ENCODE data around the gene FUT8. TPM values are rescaled to one million over a fixed set of nuclear protein-coding genes. Genes with fewer than 3 reads are reported as not detected.

FUT8 gene
- total RNA-seq, 6 experiments from 2014 or later: 59.5 to 70.4 (median 63.8) TPM

DNA sequence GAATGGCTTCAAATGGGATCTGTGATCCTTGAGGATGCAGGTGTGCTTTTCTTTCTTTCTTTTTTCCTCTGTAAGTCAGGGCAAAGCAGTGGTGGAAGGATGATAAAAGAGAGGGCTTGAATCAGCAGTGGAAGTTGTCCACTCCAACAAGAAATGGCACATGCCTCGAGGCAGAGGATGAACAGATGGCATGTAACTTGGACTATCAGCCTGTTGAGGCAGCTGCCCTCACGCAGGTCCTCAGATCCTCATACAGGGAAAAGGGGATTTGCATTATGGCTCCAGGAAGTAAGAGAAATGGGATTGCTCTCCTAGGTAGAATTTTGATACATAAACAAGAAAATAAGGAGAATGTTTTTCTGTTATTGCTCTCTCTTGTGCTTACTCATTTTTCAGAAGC, 368.0 kb downstream of the FUT8 start:
- H3K36me3 Mint-ChIP-seq (ENCODE audit: low read depth): no peaks in the 10 kb centered on the region
- no peak overlapping the region for H3K4me3 Mint-ChIP-seq
- peaks cover 18% of the 10 kb centered on the region for H3K27me3 Mint-ChIP-seq (ENCODE audit: insufficient read depth)
- H3K27ac Mint-ChIP-seq: no peak overlapping the region
- TF ChIP-seq, protein P1, sequence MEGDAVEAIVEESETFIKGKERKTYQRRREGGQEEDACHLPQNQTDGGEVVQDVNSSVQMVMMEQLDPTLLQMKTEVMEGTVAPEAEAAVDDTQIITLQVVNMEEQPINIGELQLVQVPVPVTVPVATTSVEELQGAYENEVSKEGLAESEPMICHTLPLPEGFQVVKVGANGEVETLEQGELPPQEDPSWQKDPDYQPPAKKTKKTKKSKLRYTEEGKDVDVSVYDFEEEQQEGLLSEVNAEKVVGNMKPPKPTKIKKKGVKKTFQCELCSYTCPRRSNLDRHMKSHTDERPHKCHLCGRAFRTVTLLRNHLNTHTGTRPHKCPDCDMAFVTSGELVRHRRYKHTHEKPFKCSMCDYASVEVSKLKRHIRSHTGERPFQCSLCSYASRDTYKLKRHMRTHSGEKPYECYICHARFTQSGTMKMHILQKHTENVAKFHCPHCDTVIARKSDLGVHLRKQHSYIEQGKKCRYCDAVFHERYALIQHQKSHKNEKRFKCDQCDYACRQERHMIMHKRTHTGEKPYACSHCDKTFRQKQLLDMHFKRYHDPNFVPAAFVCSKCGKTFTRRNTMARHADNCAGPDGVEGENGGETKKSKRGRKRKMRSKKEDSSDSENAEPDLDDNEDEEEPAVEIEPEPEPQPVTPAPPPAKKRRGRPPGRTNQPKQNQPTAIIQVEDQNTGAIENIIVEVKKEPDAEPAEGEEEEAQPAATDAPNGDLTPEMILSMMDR (IDR thresholded peaks at IDR 0.05): no peak
- peaks cover 4% of the 10 kb centered on the region; the same call in 1 of the 2 replicates for H3K4me1 Mint-ChIP-seq (ENCODE audit: low read depth)
- H3K9me3 Mint-ChIP-seq: no peaks in the 10 kb centered on the region
- no peak for DNase-seq

DNA sequence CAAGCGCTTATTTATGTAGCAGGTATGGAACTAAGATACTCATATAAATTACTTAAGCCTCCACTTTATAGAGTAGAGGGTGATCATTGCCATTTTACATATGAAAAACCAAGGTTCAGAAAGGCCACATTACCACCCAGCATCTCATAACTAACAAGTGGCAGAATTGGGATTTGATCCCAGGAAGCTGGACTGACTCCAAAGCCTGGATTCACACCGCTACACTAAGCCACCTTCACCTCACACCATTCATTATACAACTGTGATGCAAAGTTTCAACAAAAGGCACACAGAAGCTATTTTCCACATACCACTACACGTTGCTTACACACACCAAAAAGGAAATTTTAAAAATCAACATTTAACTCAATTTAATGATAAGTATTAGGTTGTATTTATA, 370.6 kb downstream of the FUT8 start:
- H3K27ac Mint-ChIP-seq: no peak overlapping the region
- TF ChIP-seq, protein P1 (IDR thresholded peaks at IDR 0.05): no peak
- no peaks in the 10 kb centered on the region for H3K36me3 Mint-ChIP-seq (ENCODE audit: low read depth)
- H3K4me1 Mint-ChIP-seq (ENCODE audit: low read depth): peaks cover 4% of the 10 kb centered on the region; the same call in 1 of the 2 replicates
- no peak overlapping the region for H3K4me3 Mint-ChIP-seq
- DNase-seq: no peak
- H3K27me3 Mint-ChIP-seq (ENCODE audit: insufficient read depth): peaks cover 14% of the 10 kb centered on the region
- H3K9me3 Mint-ChIP-seq: no peaks in the 10 kb centered on the region

DNA sequence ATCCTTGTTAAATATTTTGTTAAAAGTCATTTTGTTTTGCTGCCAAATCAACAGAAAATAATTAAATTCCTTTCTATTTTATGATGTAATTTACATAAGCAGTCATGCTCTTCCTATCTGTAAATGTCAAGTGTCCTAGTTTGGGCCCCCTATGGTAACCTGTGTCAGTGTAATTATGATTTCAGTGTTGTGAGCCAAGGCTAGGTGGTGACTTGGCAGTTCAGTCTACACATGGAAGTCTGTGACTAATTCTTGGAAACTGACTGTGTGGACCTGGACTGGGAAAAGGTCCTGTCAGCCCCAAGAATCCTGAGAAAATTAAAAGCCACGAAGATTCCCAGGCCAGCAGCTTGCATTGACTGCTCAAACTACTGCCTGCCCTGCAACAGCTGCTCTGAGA, 371.0 kb downstream of the FUT8 start:
- Mint-ChIP-seq H3K4me1 (ENCODE audit: low read depth) (peaks cover 4% of the 10 kb centered on the region; the same call in 1 of the 2 replicates), H3K27me3 (ENCODE audit: insufficient read depth) (peaks cover 14% of the 10 kb centered on the region), H3K27ac (no peak overlapping the region), H3K36me3 (ENCODE audit: low read depth) (no peaks in the 10 kb centered on the region), H3K9me3 (no peaks in the 10 kb centered on the region), H3K4me3 (no peak overlapping the region)
- no peak for DNase-seq
- TF ChIP-seq, protein P1 (IDR thresholded peaks at IDR 0.05): no peak

DNA sequence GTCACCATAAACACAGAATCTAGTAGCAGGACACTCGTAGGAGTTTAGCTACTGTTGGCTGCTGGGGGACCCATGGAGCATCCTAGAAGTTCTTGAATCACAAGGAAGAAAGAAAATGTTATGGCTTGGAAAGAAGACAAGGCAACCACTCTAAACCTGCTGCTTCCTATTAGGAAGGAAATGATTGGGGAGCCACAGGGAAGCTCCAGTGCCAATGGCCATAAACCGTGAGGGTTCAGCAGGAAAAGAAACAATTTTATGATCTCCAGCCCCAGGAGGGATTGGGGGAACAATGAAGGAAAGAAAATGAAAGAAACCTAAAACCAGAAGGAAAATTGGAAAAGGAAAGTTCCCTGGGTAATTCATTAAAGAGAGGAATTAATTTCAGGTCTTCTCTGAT, 372.0 kb downstream of the FUT8 start:
- Mint-ChIP-seq H3K4me3 (no peak overlapping the region), H3K4me1 (ENCODE audit: low read depth) (peaks cover 4% of the 10 kb centered on the region; the same call in 1 of the 2 replicates), H3K27ac (no peak overlapping the region), H3K27me3 (ENCODE audit: insufficient read depth) (peaks cover 18% of the 10 kb centered on the region), H3K9me3 (no peaks in the 10 kb centered on the region), H3K36me3 (ENCODE audit: low read depth) (no peaks in the 10 kb centered on the region)
- TF ChIP-seq, protein P1 (IDR thresholded peaks at IDR 0.05): no peak
- no peak for DNase-seq

DNA sequence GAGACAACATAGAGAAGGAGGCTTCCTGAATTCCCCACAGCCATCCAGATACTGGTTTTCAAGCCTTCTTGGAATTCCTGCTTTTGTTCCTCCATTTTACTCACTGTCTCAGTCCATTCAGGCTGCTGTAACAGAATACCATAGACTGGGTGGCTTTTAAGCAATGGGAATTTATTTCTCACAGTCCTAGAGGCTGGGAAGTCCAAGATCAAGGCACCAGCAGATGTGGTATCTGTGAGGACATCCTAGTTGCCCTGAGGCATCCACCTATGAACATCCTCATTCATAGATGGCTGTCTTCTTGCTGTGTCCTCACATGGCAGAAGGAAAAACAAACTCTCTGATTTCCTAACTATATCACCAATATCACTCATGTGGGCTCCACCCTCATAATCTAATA, 374.9 kb downstream of the FUT8 start:
- Mint-ChIP-seq H3K4me1 (ENCODE audit: low read depth) (peaks cover 4% of the 10 kb centered on the region; the same call in 1 of the 2 replicates), H3K27me3 (ENCODE audit: insufficient read depth) (peaks cover 6% of the 10 kb centered on the region), H3K4me3 (no peak overlapping the region), H3K9me3 (no peaks in the 10 kb centered on the region), H3K36me3 (ENCODE audit: low read depth) (no peaks in the 10 kb centered on the region), H3K27ac (no peak overlapping the region)
- DNase-seq: no peak
- TF ChIP-seq, protein P1 (IDR thresholded peaks at IDR 0.05): no peak

DNA sequence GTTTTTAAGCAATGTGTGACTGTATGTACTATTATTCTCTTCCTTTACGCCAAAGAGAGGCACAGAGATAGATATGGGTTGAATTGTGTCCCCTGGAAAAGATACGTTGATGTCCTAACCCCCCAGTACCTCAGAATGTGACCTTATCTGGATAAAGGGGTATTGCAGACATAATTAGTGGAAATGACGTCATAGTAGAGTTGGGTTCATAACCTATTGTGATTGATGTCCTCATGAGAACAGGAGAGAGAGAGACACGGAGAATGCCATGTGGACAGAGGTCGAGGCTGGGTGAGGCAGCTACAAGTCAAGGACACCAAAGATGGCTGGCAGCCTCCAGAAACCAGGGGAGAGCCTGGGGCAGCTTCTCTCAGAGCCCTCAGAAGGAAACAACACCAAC, 376.3 kb downstream of the FUT8 start:
- TF ChIP-seq, protein P1 (IDR thresholded peaks at IDR 0.05): no peak

More for the DNA sequence above, 376.3 kb downstream of the FUT8 start:
- DNase-seq: no peak
- Mint-ChIP-seq H3K4me3 (no peak overlapping the region), H3K27ac (no peak overlapping the region), H3K27me3 (ENCODE audit: insufficient read depth) (peaks cover 6% of the 10 kb centered on the region), H3K9me3 (no peaks in the 10 kb centered on the region), H3K4me1 (ENCODE audit: low read depth) (peaks cover 1% of the 10 kb centered on the region; the same call in 1 of the 2 replicates), H3K36me3 (ENCODE audit: low read depth) (no peaks in the 10 kb centered on the region)

Measured in HFFc6 (cell line).